ENCODE measurements around the gene ZNF268.
"Not testable (repeated sequence)": the region's sequence is repeated elsewhere in the genome, so short reads cannot be mapped to it uniquely, and the experiment has no call there.

ZNF268 gene

GRCh38 chr12:133227281-133227852 lies 46.1 kb downstream of the ZNF268 start:
- DNase-seq: no peak

DNA sequence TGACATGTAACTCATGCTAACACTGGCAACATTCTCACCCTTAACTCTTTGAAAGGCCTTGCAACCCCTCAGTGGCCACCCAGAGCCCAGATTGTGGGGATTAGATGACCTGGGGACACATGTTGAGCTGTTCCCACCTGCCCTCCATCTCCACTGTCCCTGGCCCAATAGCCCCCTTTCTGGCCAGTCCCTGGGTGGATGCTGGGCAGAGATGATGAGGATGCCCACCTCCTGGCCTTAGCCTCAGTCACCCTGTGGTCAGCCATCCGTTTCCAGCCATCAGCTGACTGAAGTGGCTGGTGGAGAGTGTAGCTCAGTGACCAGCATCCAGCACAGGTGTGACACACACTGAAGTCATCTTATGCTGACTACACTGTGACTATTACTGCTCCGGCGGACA lies 49.7 kb downstream of the ZNF268 start:
- DNase-seq: no peak

GRCh38 chr12:133233006-133233405 lies 51.7 kb downstream of the ZNF268 start:
- no peak for DNase-seq

- DNase-seq: no peak
Observed at GRCh38 chr12:133233993-133234564, 52.8 kb downstream of the ZNF268 start.

GRCh38 chr12:133234971-133235370 lies 53.7 kb downstream of the ZNF268 start:
- no peak for DNase-seq

DNA sequence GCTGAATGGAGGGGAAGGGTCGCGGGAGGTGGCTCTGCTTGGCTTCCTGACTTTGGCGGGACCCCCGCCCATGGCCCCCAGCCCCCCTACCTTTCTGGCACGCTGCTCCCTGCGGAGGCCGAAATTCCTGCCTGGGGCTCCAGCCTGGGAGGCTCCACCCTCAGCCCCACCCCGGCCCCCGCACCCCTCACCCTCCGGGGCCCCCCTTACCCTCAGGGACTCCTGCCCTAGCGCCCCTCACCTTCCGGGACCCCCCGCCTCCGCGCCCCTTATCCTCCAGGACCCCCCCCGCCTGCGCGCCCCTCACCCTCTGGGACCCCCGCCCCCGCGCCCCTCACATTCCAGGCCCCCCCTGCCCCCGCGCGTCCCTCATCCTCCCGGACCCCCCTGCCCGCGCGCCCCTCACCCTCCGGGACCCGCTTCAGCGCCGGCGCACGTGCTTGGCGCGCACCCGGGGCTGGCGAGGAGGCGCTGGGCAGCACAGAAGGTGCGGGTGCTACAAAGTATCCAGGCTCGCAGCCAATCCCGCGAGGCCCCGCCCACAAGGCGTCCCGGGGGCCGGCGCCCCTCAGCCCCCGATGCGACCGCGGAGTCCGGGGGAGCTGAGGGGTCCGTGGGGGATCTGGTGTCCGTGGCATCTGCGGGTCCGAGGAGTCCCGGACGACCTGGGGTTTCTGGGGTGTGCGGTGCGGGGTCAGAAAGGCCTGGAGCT lies 54.3 kb downstream of the ZNF268 start, which contains the start of gene ANHX:
ANHX (minus strand) TSS at position 477 of the 712 bp plus-strand sequence. CDS start 1,521 bp downstream, outside the sequence.
- no peak for DNase-seq

- DNase-seq: no peak
Observed at GRCh38 chr12:133236144-133236543, 54.8 kb downstream of the ZNF268 start.

DNA sequence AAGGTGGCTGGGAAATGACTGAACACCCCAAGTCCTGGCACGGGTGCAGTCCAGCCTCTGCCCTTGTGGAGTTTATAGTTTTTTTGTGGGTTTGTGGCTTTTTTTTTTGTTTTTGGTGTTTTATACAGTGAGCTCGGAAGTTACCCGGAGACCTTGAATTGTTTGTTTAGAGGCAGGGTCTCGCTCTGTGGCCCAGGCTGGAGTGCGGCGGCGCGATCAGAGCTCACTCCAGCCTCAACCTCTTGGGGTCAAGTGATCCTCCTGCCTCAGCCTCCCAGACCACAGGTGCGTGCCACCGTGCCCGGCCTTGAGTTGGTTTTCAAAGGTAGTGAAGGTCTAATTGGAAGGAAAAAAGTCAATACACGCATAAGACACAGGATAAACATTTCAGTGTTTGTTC lies 55.3 kb downstream of the ZNF268 start:
- DNase-seq: no peak

- DNase-seq: no peak
Observed at GRCh38 chr12:133251732-133252131, 70.4 kb downstream of the ZNF268 start.

- DNase-seq: not testable (repeated sequence)
Observed at GRCh38 chr12:133255833-133256232, 74.5 kb downstream of the ZNF268 start.

- no peak for DNase-seq
Observed at GRCh38 chr12:133256321-133256720, 75.0 kb downstream of the ZNF268 start.

GRCh38 chr12:133264173-133264572 lies 82.9 kb downstream of the ZNF268 start:
- no peak for DNase-seq

All from hematopoietic multipotent progenitor cell treated with erythropoietin and hydrocortisone succinate and interleukin-3 and kit ligand, for 6 days (in vitro differentiated cells).